ENCODE measurements around the gene BMAL2.

BMAL2 gene

GRCh38 chr12:27361372-27361771 is 28.7 kb downstream of the BMAL2 start:
- no peak for DNase-seq

GRCh38 chr12:27366621-27367020 is 34.0 kb downstream of the BMAL2 start:
- no peak for DNase-seq

GRCh38 chr12:27367078-27367477 is 34.4 kb downstream of the BMAL2 start:
- DNase-seq: no peak

GRCh38 chr12:27382171-27382795 is 49.6 kb downstream of the BMAL2 start:
- no peak for DNase-seq
